HEK293T (cell line): ENCODE data around the gene KCNE4.

ENCODE experiments used
- CTCF ChIA-PET: fragments of 350-600 bp; formaldehyde crosslinking; extraction: SDS; loops from one replicate; lab custom pipeline; 2021; ENCODE audit warnings: antibody characterized with exemption, inconsistent platforms; lab: Yijun Ruan, JAX
- POLR2A ChIA-PET: fragments of 350-600 bp; formaldehyde crosslinking; extraction: SDS; loops from one replicate; lab custom pipeline; 2020; ENCODE audit warnings: antibody characterized with exemption, inconsistent platforms; lab: Yijun Ruan, JAX
- DNase-seq: peaks from one replicate; pipeline ENCODE4 v3.0.0; 2012; ENCODE audit warnings: mixed read lengths; ENCODE audit errors: extremely low spot score
- ARNT ChIP-seq: fragments of 450-650 bp; IDR thresholded peaks from 2 replicates; pipeline ENCODE4 v1.6.1; 2017; ENCODE audit warnings: mild to moderate bottlenecking
- BHLHE40 ChIP-seq: fragments of 450-650 bp; IDR thresholded peaks from 2 replicates; pipeline ENCODE4 v1.6.1; 2016; ENCODE audit warnings: mild to moderate bottlenecking, moderate library complexity, borderline replicate concordance
- CTBP1 ChIP-seq: fragments of 450-650 bp; IDR thresholded peaks from 2 replicates; pipeline ENCODE4 v1.6.1; 2016; ENCODE audit warnings: borderline replicate concordance
- ELF4 ChIP-seq: fragments of 450-650 bp; IDR thresholded peaks from 2 replicates; pipeline ENCODE4 v1.6.1; 2017; ENCODE audit warnings: antibody characterized with exemption
- FOXA1 ChIP-seq: fragments of 450-650 bp; IDR thresholded peaks from 2 replicates; pipeline ENCODE4 v1.6.1; 2016; ENCODE audit warnings: mild to moderate bottlenecking
- FOXK2 ChIP-seq: fragments of 450-650 bp; IDR thresholded peaks from 2 replicates; pipeline ENCODE4 v1.6.1; 2016; ENCODE audit warnings: mild to moderate bottlenecking
- FOXM1 ChIP-seq: fragments of 450-650 bp; IDR thresholded peaks from 2 replicates; pipeline ENCODE4 v1.6.1; 2017; ENCODE audit warnings: mild to moderate bottlenecking, borderline replicate concordance
- HDGF ChIP-seq: fragments of 450-650 bp; IDR thresholded peaks from 2 replicates; pipeline ENCODE4 v1.6.1; 2017; ENCODE audit warnings: antibody characterized with exemption, borderline replicate concordance
- L3MBTL2 ChIP-seq: fragments of 450-650 bp; conservative IDR thresholded peaks from 2 replicates; pipeline ENCODE4 v1.6.1; 2016; ENCODE audit warnings: mild to moderate bottlenecking
- LEF1 ChIP-seq: fragments of 450-650 bp; IDR thresholded peaks from 2 replicates; pipeline ENCODE4 v1.6.1; 2017; ENCODE audit warnings: mild to moderate bottlenecking, borderline replicate concordance
- NFRKB ChIP-seq: fragments of 450-650 bp; IDR thresholded peaks from 2 replicates; pipeline ENCODE4 v1.6.1; 2016; ENCODE audit warnings: mild to moderate bottlenecking, moderate library complexity
- PKNOX1 ChIP-seq: fragments of 450-650 bp; IDR thresholded peaks from 2 replicates; pipeline ENCODE4 v1.6.1; 2016
- SP1 ChIP-seq: fragments of 450-650 bp; IDR thresholded peaks from 2 replicates; pipeline ENCODE4 v1.6.1; 2017
- SUZ12 ChIP-seq: fragments of 450-650 bp; IDR thresholded peaks from 2 replicates; pipeline ENCODE4 v1.6.1; 2016; ENCODE audit warnings: mild to moderate bottlenecking
- TARDBP ChIP-seq: fragments of 450-650 bp; IDR thresholded peaks from 2 replicates; pipeline ENCODE4 v1.6.1; 2016
- ZNF384 ChIP-seq: fragments of 450-650 bp; IDR thresholded peaks from 2 replicates; pipeline ENCODE4 v1.6.1; 2016

The KCNE4 gene

GRCh38 chr2:223029287-223029686 is 22.7 kb upstream of the KCNE4 start:
- DNase-seq, result no peak
- ChIA-PET POLR2A (no interaction called here), CTCF (interaction anchor here (0.6 kb wide), 1 partner anchor 646 kb away, joined by 5 read pairs; no protein-coding TSS in a partner anchor)
- TF ChIP-seq SP1 (no peak), L3MBTL2 (no peak)

- CTCF ChIA-PET, result interaction anchor here (0.6 kb wide), 1 partner anchor 48 kb away, joined by 3 read pairs; no protein-coding TSS in a partner anchor
- POLR2A ChIA-PET, result no interaction called here
- no peak for DNase-seq
- TF ChIP-seq TARDBP (no peak), PKNOX1 (no peak)
Observed at GRCh38 chr2:223032187-223033142, 19.5 kb upstream of the KCNE4 start.

GRCh38 chr2:223034221-223034975 is 17.6 kb upstream of the KCNE4 start:
- DNase-seq, result no peak
- ChIA-PET POLR2A (no interaction called here), CTCF (no interaction called here)
- TF ChIP-seq FOXK2 (no peak), L3MBTL2 (no peak)

GRCh38 chr2:223036790-223037444 is 15.1 kb upstream of the KCNE4 start:
- ChIA-PET CTCF (no interaction called here), POLR2A (no interaction called here)
- TF ChIP-seq ARNT, result no peak
- TF ChIP-seq PKNOX1, result no peak
- no peak for TF ChIP-seq L3MBTL2
- no peak for TF ChIP-seq SP1
- TF ChIP-seq SUZ12, result no peak
- no peak for TF ChIP-seq CTBP1
- no peak for TF ChIP-seq HDGF
- TF ChIP-seq FOXM1, result no peak
- TF ChIP-seq FOXA1, result no peak
- no peak for TF ChIP-seq TARDBP
- no peak for TF ChIP-seq LEF1
- no peak for TF ChIP-seq NFRKB
- no peak for TF ChIP-seq BHLHE40
- no peak for DNase-seq

GRCh38 chr2:223037445-223037800 is 14.6 kb upstream of the KCNE4 start:
- DNase-seq, result no peak
- CTCF ChIA-PET, result no interaction called here
- TF ChIP-seq L3MBTL2, result no peak
- no peak for TF ChIP-seq ELF4
- TF ChIP-seq PKNOX1, result no peak
- TF ChIP-seq ZNF384, result no peak
- POLR2A ChIA-PET, result no interaction called here

GRCh38 chr2:223039618-223040017 is 12.4 kb upstream of the KCNE4 start:
- no peak for DNase-seq
- TF ChIP-seq NFRKB, result no peak
- no peak for TF ChIP-seq SP1
- no peak for TF ChIP-seq ARNT
- TF ChIP-seq FOXM1, result no peak
- no peak for TF ChIP-seq ZNF384
- no peak for TF ChIP-seq SUZ12
- no peak for TF ChIP-seq L3MBTL2
- TF ChIP-seq ELF4, result no peak
- no peak for TF ChIP-seq CTBP1
- TF ChIP-seq HDGF, result no peak
- TF ChIP-seq FOXA1, result no peak
- no peak for TF ChIP-seq BHLHE40
- TF ChIP-seq TARDBP, result no peak
- TF ChIP-seq FOXK2, result no peak
- TF ChIP-seq PKNOX1, result no peak
- no peak for TF ChIP-seq LEF1
- CTCF ChIA-PET, result no interaction called here
- POLR2A ChIA-PET, result no interaction called here
